Stimulated activated CD4-positive, alpha-beta T cell treated with anti-CD3 and anti-CD28 coated beads, Interleukin-2, amount 100 ng/mL, for 24 hours (primary cell): ENCODE data around the gene PPP1R12C.
"Not testable (repeated sequence)": the region's sequence is repeated elsewhere in the genome, so short reads cannot be mapped to it uniquely, and the experiment has no call there.

Experiments
- DNase-seq, 2 donors: peaks; one replicate each; pipeline ENCODE4 v3.0.0-alpha.2; 2020

PPP1R12C gene

DNA sequence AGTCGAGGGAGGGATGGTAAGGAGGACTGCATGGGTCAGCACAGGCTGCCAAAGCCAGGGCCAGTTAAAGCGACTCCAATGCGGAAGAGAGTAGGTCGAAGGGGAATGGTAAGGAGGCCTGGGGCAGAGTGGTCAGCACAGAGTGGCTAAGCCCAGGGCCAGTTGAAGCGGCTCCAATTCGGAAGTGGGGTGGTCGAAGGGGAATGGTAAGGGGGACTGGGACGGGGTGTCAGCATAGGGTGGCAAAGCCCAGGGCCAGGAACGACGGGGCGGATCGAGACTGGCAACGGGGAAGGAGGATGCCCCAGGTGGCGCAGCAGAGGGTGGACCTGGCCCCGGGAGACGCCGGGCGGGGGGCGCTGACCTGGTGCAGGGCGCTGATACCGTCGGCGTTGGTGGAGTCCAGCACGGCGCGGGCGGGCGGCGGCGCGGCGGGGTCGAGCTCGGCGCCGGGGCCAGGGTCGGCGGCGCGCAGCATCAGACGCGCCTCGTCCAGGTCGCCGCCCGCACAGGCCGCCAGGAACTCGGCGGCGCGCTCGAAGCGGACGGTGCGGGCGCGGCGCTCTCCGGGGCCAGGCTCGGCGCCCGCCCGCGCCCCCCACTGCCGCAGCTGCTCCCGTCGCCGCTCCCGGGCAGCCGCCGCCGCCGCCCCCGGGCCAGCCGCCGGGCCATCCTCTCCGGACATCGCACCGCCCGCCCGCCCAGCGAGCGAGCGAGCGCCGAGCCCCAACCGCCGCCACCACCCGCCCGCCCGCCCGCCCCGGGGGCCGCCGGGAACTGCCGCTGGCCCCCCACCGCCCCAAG, at the start of gene PPP1R12C:
PPP1R12C (minus strand) TSS at position 779 of the 804 bp plus-strand sequence; CDS start at position 685, 94 bp downstream.
- peak; percentile 23 to 26 for DNase-seq

DNA sequence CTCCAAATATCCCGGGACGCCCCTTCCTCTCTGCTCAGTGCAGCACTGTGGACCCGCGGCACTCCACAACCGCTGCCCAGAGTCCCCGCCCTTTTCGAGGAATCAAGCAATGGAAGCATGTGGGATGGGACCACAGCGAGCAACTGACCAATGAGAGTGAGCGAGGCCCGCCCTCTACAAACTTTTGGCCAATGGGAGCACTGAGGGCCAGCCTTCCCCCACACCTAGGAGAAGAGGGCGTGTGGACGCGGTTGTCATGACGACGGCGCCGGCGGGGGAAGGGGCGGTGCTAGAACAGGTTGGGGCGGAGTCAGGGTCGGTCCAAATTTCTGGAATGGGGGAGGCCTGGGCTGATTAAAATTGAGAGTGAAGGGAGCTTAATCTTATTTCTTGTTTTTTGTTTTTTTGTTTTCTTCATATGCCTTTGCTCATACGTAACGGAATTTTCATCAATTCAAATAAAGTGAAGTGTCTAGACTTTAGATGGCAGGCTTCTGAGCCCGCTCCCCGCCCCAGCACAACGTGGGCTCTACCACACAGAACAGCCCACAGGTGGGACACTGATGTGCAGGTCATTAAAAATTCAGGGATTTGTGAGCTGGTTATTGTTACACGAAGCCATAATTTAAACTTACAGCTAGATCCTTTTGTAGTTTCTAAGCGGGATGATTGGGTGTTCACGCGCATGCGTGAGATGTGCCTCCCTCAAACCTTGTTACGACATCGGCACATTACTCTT, 49.3 kb upstream of the PPP1R12C start, which contains the start of gene DNAAF3:
DNAAF3 (minus strand) TSS at position 84 of the 739 bp plus-strand sequence. CDS start 200 bp downstream, outside the sequence.
- peak; percentile 64 to 87 for DNase-seq

DNA sequence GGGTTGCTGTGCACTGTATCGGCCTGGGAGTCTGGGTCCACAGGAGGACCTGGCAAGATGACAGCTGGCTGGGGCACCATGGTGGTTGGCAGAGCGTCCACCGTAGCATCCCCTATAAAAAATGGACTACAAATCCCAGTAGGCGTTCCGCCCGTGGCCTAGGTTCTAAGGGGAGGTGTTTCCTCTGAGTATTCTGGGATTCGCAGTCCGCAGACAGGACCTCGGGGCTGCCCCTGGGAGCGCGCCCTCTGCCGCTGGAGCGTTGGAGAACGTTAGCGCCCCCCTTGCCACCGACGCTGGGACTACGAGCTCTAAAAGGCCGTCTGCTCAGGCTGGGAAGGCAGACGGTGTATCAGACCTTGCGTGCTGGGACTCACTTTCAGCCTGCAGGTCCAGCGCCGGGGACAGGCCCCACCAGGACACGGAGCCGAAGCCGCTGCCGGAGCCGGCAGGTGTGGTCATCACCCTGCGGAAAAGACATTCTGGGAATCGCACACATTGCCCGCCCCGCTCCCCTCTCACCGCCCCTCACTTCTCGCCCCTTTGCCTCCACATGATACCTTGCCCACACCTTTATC, 48.6 kb upstream of the PPP1R12C start:
- DNase-seq: peak in 1 of 2 donors; percentile 63

DNA sequence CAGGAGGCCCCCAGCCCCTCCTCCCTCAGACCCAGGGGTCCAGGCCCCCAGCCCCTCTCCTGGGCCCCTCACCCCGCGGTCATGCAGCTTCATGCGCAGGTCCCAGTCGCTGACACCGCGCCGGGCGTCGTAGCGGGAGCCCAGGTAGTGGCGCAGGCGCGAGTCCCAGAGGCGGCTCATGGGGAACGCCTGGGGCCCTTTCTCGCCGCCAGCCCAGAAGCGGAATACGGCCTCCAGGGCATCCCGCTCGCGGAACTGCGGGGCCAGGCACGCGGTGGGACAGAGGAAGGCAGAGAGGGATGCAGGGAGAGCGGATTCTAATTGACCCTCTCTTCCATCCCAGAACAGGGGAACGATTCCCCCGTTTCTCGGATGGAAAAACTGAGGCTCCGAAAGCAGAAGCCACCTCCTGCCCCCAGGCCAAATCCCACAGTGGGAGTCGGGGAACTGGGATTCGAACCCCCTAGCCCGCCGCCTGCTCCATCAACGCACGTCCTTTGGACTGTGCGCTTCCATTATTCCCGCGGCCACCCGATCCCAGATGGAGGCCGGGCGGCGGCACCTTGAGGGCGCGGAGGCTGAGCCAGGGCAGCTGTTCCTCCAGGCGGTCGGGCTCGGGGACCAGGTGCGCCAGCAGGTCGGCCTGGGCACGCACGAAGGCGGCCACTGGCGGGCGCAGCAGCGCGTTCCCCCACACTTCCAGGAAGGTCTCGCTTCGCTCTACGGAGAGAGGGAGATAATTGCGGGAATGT, 44.3 kb upstream of the PPP1R12C start:
- no peak for DNase-seq

DNA sequence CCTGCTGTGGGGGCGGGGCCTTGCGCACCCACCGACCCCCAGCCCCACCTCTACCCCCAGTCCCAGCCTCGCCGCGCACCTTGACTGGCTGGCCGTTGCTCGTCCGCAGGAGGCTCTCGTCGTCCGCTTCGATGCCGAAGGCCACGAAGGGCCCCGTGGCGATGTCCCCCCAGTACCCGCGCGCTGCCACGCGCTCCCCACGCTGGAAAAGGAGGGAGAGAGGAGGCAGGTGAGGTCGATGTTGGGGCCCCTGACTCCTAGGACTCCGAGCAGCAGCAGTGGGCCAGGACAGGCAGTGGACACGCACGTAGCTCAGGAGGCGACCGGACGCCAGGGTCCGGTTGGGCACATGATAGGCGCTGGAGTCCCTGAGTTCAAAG, 43.5 kb upstream of the PPP1R12C start:
- no peak for DNase-seq

DNA sequence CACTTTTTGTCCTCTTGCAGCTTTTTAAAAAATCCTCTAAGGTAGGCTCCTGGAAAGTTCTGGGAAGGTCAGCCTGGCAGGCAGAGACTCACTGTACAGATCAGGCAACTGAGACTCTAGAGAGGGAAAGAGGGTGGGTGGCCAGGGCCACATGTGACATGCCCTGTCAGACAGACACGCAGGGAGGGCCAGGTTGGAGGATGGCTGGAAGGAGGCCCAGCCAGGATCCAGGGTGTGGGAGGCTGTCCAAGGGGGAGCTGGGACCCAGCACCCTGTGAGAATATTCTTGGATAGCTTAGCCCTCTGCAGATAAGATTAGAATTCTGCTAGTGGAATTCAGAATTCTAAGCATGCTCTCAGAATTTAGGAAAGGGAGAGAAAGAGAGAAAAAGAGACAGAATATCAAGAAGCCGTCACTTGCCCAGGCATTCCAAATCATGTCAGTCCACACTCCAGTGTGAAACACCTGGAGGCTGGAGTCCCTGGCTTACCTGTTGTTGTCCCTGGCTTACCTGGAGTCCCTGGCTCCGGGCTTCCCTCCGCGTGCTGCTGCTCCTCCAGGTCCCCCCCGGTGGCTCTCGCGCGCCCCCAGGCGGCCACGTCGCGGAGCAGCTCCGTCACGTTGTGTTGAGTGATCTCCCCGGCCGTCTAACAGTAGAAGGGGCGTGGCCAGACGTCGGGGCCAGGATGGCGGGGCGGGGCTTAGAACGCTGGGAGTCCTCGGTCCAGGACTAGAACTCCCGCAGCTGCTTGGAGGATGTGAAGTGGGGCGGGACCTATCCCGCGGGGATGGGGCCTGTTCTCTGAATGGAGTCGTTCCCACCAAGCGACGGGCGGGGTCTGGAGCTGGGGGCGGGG, 42.9 kb upstream of the PPP1R12C start:
- DNase-seq: peak; percentile 89 to 94

DNA sequence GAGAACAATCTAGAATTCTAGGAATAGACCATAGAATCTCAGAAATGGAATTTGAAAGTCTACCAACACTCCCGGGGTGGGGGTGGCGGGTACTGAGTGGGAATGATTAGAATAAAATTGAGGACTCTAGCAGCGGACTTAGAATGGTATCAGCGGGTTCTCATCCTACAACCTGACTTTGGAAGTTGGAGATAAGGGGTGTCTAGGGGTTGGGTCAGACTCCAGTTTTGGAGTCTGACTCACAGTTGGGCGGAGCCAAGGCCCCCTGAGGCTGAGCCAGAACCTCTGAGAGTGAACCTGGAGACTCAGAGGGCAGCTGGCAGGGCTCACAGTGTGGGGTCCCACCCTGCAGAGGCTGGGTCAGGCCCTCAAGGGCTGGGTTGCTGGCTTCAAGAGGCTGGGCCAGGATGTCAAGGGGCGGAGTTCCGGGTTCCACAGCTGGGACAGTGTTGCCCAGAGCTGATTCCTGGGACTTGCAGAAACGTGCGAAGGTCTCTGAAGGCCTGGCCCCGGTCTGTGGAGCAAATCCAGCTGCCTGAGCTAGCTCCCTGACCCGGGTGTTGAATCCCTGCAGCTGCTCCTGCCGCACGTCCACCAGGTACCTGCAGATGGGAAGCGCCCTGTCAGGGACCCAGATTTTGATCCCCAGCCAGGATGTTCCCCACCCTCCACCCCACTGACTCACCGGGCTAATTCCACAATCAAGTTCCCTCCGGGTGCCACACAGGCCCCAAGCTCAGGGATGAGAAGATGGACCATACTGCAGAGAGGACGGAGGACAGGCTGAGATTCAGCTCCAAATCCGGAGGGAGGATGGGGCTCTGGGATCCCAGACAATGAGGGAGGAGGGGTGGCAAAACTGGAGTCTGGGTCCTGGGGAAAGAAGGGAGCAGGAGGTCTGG, 41.7 kb upstream of the PPP1R12C start:
- no peak for DNase-seq

DNA sequence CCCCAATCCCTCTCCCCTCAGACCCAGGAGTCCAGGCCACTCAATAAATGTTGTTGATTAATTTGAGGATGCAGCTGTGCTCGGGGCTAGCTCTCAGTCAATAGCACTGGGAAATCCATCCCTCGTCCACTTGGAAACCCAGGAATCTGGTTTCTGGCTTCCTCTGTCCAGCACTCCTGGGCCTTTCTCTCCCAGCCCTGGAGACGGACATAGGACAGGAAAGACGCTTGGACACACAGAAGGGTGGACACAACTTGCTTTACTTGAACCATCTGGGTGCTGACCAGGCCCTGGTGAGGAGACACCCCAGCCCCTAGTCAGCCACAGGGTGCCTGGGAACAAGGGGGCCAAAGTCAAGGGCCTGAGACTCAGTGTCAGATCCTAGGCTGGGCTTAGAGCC, 41.0 kb upstream of the PPP1R12C start:
- DNase-seq: no peak

DNA sequence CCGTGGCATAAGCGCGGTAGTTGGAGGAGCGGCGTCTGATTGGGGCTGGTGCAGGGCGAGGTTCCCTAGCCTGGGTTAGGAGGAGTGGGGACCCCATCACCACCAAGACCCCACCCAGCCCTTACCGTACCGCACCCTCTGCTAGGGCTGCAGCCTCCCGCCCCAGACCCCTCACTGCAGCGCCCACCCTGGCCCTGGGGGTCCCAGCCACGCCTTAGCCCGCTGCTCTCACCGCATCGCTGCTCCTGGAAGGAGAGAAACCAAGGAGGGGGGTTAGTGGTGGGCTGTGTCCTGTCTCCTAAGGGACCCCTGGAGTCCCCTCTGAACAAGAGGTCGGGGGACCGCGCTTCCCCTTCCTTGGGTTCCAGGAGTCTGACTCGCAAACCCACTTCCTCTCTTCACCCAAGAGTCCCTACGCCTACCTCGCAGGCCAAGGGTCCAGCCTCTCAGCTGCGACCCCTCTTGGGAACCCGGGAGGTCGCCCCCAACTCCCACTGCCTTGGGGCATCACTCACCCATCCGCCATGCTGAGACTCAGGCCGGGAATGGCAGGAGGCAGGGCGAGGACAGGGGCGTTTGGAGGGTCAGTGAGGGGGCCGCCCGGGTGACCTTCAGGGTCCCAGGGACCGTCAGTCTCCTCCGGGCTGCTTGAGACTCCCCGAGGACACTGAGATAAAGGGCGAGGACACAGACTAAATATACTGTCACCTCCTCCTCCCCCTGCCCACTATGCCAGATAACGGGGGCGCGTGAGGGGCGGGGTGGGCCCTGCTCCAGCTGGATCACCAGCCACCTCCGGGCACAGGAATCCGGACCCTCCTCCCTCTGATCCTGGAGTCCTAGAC, 39.8 kb upstream of the PPP1R12C start, which contains the start of gene TNNI3:
TNNI3 (minus strand) TSS at position 669 of the 845 bp plus-strand sequence; CDS start at position 526, 143 bp downstream.
- no peak for DNase-seq

DNA sequence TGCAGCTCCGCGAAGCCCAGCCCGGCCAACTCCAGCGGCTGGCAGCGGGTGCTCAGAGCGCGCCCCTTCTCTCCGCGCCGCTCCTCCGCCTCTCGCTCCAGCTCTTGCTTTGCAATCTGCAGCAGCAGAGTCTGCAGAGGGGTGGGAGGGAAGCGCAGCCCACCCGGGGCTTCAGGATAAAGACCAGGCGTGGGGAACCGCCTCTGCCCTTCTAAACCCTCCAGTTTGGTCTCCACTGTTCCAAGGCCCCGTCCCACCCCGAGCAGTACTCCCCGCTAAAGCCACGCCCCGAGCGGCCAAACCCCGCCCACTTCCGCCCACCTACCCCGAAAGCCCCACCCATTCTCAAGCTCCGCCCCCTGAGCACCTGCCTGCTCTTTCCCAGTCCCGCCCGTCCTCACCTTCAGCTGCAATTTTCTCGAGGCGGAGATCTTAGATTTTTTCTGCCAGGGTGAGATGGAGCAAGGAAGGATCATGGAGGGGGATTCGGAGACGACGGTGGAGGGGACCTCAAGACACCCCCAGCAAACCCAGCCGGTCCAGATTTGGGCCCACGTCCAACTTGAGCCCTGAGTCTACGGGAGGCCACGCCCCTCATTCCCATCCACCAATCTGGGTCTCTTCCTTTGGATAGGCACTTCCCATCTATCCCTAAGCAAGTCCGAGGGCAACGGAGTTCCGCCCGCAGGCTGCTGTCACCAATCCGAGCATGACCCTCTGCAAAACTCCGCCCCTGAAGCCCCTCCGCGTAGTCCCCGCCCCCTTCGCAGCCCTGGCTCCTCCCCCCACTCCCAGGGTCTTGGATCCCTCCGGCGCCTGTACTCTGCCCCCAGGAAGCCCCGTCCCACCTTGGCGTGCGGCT, 39.0 kb upstream of the PPP1R12C start:
- DNase-seq: peak in 1 of 2 donors; percentile 64

DNA sequence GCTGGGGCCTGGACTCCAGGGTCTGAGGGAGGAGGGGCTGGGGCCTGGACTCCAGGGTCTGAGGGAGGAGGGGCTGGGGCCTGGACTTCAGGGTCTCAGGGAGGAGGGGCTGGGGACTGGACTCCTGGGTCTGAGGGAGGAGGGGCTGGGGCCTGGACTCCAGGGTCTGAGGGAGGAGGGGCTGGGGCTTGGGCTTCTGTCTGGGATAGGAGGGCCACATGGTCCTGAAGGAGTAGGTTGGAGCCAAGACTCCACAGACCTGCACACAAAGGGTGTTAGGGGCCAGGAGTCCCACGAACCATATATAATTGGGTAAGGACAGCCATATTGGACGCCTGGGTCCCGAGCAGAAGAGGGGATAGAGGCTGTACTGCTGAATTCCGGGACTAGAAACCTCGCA, 38.3 kb upstream of the PPP1R12C start:
- not testable (repeated sequence) for DNase-seq

DNA sequence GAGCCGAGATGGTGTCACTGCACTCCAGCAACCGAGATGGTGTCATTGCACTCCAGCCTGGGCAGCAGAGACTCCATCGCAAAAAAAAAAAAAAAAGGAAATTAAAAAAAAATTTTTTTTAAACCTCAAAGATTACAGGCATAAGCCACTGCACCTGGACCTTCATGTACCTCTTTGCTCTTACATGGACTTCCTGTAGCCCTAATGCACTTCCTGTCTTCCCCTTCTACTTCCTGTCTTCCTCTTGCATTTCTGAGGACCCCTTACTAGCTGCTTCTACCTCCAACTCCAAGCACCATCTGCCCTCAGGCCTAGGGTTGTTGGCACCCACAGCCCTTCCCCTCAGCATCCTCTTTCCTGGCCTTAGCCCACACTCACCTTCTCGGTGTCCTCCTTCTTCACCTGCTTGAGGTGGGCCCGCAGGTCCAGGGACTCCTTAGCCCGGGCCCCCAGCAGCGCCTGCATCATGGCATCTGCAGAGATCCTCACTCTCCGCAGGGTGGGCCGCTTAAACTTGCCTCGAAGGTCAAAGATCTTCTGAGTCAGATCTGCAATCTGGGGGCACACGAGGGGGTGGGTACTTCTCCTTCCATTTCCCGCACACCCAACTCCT, 36.3 kb upstream of the PPP1R12C start:
- no peak for DNase-seq

DNA sequence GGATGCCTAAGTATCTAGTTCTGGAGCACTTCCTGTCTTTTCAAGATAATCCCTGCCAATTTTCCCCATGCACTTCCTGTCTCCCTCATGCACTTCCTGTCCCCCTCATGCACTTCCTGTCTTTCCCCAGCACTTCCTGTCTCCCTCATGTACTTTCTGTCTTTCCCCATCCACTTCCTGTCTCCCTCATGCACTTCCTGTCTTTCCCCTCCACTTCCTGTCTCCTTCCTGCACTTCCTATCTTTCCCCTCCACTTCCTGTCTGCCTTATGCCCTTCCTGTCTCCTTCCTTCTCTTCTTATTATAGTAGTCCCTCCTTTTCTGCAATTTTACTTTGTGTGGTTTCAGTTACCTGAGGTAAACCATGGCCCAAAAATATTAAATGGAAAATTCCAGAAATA, 34.6 kb upstream of the PPP1R12C start:
- no peak for DNase-seq

DNA sequence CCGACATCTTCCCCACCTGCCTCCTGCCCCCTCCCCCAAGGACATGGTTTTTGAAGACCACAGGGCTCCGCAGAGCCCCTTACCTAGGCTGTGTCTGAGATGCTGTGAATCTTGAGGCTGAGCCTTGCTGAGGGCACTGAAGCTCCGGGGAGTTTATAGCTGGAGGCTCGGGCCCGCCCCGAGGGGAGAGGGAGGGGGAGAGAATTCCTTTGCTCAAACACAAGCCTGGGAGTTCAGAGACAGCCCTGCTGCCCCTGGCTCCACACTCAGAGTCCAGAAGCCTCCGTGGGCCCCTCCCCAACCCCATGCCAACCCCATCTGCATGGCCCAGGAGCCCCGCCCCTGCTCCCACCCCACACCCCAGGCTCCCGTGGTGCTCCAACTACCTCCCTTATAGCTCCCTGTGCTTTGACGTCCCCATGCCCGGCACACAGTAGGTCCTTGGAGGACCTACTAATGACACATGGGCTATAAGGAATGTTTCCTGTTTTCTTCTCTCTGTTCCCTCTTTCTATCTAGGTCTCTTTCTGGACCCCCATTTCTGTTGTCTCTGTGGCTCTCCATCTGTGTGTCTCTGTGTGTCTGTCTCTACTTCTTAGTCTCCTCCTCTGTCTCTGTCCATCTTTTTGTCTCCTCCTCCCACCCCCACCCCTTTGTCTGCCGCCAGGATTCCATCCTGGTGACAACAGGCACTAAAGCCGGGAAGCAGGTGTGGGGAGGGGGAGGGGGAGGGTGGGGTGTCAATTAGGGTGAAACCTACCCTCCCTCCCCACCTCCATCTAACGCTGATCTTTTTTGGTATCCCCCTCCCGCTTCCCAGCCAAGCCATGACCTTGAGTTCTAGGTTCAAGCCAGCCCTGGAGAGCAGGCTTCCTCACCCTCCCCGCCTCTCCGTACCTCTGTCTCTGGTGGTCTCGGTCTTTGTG, 31.9 kb upstream of the PPP1R12C start, which contains the start of gene TNNT1:
TNNT1 (minus strand) TSS at position 129 of the 926 bp plus-strand sequence. CDS start 2,049 bp downstream, outside the sequence.
- DNase-seq: no peak

DNA sequence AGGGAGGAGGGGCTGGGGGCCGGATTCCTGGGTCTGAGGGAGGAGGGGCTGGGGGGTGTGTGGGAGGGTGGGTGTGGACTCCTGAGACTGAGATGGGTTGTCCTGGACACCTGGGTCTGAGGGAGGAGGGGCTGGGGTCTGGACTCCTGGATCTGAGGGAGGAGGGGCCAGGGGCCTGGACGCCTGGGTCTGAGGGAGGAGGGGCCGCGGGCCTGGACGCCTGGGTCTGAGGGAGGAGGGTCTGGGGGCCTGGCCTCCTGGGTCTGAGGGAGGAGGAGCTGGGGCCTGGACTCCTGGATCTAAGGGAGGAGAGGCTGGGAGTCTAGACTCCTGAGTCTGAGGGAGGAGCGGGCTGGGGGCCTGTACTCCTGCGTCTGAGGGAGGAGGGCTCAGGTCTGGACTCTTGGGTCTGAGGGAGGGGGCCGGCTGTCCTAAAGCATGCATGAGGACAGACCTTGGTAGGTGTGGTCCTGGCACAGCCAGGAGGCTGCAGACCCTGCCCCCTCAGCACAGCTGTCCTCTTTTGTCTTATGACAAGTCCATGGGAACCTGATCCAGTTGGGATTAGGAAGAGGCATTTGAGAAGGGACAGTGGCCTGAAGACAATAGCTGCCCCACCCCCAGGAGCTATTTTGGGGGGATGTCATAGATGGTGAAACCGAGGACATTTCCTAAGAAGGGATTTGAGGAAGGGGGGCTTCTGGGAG, 30.3 kb upstream of the PPP1R12C start:
- DNase-seq: no peak

DNA sequence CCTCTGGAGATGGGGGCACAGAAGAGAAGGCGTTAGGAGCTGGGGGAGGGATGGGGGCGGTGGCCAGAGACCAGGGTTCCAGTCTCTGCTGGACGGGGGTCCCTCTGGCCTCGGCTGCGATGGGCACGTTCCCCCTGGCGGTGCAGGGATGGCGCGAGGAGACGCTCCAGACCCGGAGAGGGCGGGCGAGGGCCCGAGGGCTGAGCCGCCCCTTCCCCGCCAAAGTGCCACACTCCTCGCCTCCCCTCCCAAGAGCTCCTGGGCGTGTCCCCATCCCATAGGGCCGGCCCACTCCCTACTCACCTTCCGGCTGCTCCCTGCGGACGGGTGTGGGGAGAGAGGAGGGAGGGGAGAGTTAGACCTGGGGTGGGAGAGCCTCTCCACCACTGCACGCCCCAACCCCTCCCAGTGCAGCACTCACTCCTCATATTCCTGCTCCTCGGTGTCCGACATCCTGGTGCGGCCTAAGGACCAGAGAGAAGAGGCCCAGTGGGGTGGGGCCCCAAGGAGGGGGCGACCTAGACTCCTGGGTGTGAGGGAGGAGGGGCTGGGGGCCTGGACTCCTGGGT, 29.4 kb upstream of the PPP1R12C start:
- no peak for DNase-seq
